DOHH2 (cell line): Measurements from ENCODE around the gene SLC35G1.

ENCODE experiments used
- EZH2phosphoT487 ChIP-seq: fragments of 200-600 bp; sonication (generic); IDR thresholded peaks from 2 replicates; pipeline ENCODE4 v1.6.1; 2017; ENCODE audit warnings: borderline replicate concordance, mild to moderate bottlenecking, antibody characterized with exemption, low read length, moderate library complexity, mixed read lengths
- TF ChIP-seq, protein P1 (sequence below): fragments of 200-600 bp; sonication (generic); IDR thresholded peaks from one replicate; pipeline ENCODE4 v1.5.1; 2014; ENCODE audit warnings: antibody characterized with exemption, mild to moderate bottlenecking, low read depth, low read length; ENCODE audit not compliant: poor library complexity, severe bottlenecking

DNA sequence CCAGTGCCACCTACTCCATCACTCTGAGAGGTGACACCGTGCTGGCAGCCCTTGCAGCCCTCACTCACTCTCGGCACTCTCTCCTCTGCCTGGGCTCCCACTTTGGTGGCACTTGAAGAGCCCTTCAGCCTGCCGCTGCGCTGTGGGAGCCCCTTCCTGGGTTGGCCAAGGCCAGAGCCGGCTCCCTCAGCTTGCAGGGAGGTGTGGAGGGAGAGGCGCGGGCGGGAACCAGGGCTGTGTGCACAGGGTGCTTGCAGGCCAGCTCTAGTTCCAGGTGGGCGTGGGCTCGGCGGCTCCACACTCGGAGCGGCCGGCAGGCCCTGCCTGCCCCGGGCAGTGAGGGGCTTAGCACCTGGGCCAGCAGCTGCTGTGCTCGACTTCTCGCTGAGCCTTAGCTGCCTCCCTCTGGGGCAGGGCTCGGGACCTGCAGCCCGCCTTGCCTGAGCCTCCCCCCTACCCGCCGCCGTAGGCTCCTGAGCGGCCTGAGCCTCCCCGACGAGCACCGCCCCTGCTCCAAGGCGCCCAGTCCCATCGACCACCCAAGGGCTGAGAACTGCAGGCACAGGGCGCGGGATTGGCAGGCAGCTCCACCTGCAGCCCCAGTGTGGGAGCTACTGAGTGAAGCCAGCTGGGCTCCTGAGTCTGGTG, 48.7 kb upstream of the SLC35G1 start:
- TF ChIP-seq, protein P1, sequence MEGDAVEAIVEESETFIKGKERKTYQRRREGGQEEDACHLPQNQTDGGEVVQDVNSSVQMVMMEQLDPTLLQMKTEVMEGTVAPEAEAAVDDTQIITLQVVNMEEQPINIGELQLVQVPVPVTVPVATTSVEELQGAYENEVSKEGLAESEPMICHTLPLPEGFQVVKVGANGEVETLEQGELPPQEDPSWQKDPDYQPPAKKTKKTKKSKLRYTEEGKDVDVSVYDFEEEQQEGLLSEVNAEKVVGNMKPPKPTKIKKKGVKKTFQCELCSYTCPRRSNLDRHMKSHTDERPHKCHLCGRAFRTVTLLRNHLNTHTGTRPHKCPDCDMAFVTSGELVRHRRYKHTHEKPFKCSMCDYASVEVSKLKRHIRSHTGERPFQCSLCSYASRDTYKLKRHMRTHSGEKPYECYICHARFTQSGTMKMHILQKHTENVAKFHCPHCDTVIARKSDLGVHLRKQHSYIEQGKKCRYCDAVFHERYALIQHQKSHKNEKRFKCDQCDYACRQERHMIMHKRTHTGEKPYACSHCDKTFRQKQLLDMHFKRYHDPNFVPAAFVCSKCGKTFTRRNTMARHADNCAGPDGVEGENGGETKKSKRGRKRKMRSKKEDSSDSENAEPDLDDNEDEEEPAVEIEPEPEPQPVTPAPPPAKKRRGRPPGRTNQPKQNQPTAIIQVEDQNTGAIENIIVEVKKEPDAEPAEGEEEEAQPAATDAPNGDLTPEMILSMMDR = no peak
- no peak for TF ChIP-seq EZH2phosphoT487
